Measurements from ENCODE around the gene ZNF536. TPM values are rescaled to one million over a fixed set of nuclear protein-coding genes. Genes with fewer than 3 reads are reported as not detected.
"Not testable (repeated sequence)": the region's sequence is repeated elsewhere in the genome, so short reads cannot be mapped to it uniquely, and the experiment has no call there.

The ZNF536 gene
- total RNA-seq, 2 experiments from 2014 or later = not detected

DNA sequence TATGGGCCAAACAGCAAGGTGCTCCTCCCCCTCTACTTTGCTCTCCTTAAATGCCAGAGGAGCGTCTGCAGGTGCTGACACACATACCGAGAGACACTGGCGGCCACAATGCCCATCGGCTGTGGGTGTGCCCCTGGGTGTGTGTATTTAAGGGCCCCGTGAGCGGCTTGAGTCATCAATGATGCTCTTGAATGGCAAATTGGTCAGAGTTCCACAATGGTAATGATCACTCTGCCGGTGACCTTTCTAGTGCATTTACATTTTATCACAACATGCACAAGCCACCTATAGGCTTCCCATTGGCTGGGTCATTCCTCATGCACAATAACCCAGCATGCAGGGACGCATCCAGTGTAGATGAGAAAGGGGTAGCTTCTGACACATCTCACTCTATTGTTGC is 124.8 kb downstream of the ZNF536 start:
- no peaks in the 10 kb centered on the region for H3K9me3 Mint-ChIP-seq
- H3K27ac Mint-ChIP-seq = no peak overlapping the region
- no peak for DNase-seq
- no peaks in the 10 kb centered on the region for H3K36me3 Mint-ChIP-seq (ENCODE audit: low read depth)
- no peaks in the 10 kb centered on the region for H3K4me1 Mint-ChIP-seq
- ChIA-PET CTCF (no interaction called here), POLR2A (no interaction called here)
- H3K4me3 Mint-ChIP-seq = no peak overlapping the region
- no peaks in the 10 kb centered on the region for H3K27me3 Mint-ChIP-seq

DNA sequence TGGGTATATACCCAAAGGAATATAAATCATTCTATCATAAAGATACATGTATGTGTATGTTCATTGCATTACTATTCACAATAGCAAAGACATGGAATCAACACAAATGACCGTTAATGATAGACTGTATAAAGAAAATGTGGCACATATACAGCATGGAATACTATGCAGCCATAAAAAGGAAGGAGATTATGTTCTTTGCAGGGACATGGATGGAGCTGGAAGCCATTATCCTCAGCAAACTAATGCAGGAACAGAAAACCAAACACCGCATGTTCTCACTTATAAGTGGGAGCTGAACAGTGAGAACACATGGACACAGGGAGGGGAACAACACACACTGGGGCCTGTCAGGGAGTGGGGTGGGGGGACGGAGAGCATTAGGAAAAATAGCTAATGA is 125.9 kb downstream of the ZNF536 start:
- H3K4me3 Mint-ChIP-seq; H3K27ac Mint-ChIP-seq; H3K36me3 Mint-ChIP-seq (ENCODE audit: low read depth); H3K27me3 Mint-ChIP-seq; POLR2A ChIA-PET; H3K9me3 Mint-ChIP-seq; DNase-seq; H3K4me1 Mint-ChIP-seq: not testable (repeated sequence)
- CTCF ChIA-PET = interaction anchor here (0.6 kb wide), 1 partner anchor 696 kb away, joined by 3 read pairs; no protein-coding TSS in a partner anchor

DNA sequence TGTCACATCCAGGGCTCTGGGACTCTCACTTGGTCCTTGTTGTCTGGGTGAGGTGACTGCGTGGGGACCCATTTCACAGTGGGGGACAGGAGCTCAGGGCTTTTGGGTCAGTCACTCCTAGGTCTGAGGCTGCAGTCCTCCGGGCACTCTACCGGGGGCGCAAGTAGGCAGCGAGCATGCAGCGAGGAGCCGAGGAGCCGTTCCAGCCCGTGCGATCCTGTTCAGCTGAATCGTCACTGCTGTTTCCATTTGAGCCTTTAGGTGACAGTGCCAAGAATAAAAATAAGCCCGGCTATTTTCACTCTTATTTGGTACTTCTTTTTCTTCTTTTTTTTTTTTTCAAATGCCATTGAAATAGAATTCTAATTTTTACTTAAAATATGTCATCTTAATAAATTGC is 126.5 kb downstream of the ZNF536 start:
- no peak for DNase-seq

DNA sequence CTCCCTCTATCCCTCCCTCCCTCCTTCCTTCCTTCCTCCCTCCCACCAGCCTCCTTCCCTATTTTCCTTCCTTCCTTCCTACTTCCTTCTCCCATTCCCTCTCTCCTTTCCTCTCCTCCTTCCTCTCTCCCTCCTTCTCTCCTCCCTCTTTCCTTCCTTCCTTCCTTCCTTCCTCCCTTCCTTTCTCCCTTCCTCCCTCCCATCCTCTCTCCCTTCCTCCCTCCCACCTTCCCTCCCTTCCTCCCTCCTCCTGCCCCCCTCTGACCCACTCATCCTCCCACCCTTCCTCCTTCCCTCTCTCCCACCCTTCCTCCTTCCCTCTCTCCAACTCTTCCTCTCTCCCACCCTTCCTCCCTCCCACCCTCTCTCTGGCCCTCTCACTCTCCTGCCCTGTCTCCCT is 132.1 kb downstream of the ZNF536 start:
- no peak for DNase-seq
- H3K36me3 Mint-ChIP-seq (ENCODE audit: low read depth) = no peaks in the 10 kb centered on the region
- H3K27me3 Mint-ChIP-seq = no peaks in the 10 kb centered on the region
- ChIA-PET POLR2A (no interaction called here), CTCF (no interaction called here)
- H3K4me3 Mint-ChIP-seq = no peak overlapping the region
- no peaks in the 10 kb centered on the region for H3K9me3 Mint-ChIP-seq
- H3K4me1 Mint-ChIP-seq = no peaks in the 10 kb centered on the region
- H3K27ac Mint-ChIP-seq = no peak overlapping the region

More for the DNA sequence above, 126.5 kb downstream of the ZNF536 start:
- Mint-ChIP-seq H3K36me3 (ENCODE audit: low read depth) (no peaks in the 10 kb centered on the region), H3K27ac (no peak overlapping the region), H3K4me3 (no peak overlapping the region), H3K27me3 (no peaks in the 10 kb centered on the region), H3K4me1 (no peaks in the 10 kb centered on the region), H3K9me3 (no peaks in the 10 kb centered on the region)
- POLR2A ChIA-PET = no interaction called here
- CTCF ChIA-PET = no interaction called here

DNA sequence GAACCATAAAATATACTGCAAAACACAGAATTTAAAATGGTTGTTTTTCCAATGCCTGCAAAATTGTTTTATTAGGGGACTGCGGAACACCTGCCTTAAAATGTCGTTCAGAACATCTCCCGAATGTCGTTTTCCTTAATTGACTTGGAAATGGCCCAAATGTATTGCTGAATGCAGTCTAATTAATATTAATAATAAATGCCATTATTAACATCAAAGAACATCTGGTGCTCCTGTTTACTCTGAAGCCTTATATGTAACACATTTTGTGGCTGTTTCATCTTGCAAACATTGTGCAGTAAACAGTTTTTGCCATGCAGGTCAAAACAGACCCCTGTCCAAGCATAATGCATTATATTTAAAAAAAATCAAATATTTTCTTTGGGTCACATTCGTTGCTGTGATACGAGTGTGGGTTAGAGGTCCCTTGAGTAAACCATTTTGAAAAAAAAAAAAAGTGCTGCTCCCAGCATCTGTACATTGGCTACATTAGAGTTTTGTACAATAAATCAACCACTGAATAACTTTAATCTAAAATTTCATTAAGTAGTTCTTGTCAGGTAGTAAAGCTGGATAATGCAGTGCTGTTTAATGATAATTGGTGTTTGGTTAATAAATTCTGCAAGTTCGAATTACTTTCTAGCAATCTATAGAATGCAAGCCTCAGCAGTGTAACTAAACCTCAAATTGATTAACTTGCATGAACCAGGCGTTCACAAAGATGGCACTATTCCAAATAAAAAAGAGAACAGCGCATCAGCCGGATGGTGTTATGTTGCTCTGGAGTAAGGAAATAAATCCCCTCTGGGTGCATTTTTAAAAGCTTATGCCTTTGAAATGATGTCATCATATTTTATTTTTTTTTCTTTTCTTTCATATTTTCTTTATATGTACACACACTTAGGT is 140.2 kb downstream of the ZNF536 start:
- no peak overlapping the region for H3K27ac Mint-ChIP-seq
- no peak for DNase-seq
- no peaks in the 10 kb centered on the region for H3K9me3 Mint-ChIP-seq
- H3K27me3 Mint-ChIP-seq = no peaks in the 10 kb centered on the region
- ChIA-PET CTCF (interaction anchor here (0.6 kb wide), 2 partner anchors 105 to 295 kb away, joined by 3 to 5 read pairs; no protein-coding TSS in a partner anchor), POLR2A (no interaction called here)
- H3K36me3 Mint-ChIP-seq (ENCODE audit: low read depth) = no peaks in the 10 kb centered on the region
- no peaks in the 10 kb centered on the region for H3K4me1 Mint-ChIP-seq
- H3K4me3 Mint-ChIP-seq = no peak overlapping the region

DNA sequence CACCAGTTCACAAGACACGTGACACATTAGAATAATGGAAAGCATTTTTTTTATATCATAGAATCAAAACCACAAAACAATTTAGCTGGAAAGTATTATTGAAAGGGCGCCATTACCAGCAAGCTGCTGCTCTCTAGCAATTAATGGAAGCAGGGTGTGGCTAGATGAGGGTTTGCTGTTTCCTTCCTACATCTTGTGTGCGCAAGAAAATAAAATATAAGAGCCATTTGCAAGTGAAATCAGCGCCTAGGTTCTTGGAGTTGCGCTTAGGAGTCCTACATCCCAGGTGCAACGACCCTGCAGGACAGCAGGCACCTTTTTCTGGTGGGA is 140.9 kb downstream of the ZNF536 start:
- ChIA-PET POLR2A (no interaction called here), CTCF (interaction anchor here (0.6 kb wide), 1 partner anchor 296 kb away, joined by 5 read pairs; no protein-coding TSS in a partner anchor)
- no peaks in the 10 kb centered on the region for H3K27me3 Mint-ChIP-seq

DNA sequence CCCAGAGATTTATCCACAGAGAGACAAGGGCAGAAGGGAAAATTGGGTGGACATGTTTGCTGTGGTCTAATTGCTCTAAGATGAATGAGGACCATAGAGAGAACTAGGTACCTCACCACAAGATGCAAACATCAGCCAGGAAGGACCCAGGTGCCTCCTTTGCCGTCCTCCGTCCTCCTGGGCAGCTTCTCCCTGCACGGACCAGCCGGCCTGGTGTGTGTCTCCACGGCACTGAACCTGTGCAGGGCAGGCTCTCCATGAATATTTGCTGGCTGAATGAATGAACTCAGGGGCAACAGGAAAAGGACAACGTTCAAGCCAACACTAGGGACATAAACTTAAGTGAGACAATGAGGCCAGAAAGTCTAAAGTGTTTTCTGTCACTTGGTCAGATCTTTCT is 143.9 kb downstream of the ZNF536 start:
- Mint-ChIP-seq H3K4me1 (no peaks in the 10 kb centered on the region), H3K4me3 (no peak overlapping the region), H3K27ac (no peak overlapping the region), H3K36me3 (ENCODE audit: low read depth) (no peaks in the 10 kb centered on the region), H3K9me3 (no peaks in the 10 kb centered on the region), H3K27me3 (no peaks in the 10 kb centered on the region)
- ChIA-PET POLR2A (no interaction called here), CTCF (no interaction called here)
- no peak for DNase-seq

More for the DNA sequence above, 140.9 kb downstream of the ZNF536 start:
- Mint-ChIP-seq H3K9me3 (no peaks in the 10 kb centered on the region), H3K36me3 (ENCODE audit: low read depth) (no peaks in the 10 kb centered on the region), H3K4me3 (no peak overlapping the region), H3K27ac (no peak overlapping the region), H3K4me1 (no peaks in the 10 kb centered on the region)
- DNase-seq = no peak

DNA sequence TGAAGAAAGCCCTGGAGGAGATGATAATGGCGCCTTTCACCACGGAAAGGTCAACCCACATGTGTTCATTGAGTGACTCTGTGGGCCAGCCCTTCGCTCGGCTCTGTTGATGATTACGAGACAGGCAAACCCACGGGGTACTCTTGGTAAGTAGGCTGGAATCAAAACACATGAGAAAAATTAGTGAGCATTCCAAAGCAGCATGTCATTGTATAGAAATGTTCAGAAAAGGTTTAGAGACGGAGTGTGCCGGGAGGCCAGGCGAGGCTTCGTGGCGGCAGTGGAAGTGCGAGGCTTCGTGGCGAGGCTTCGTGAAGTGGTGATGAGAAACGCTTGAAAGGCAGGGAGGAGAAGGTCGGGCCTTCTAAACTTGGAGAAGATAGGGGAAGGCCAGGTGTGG is 144.3 kb downstream of the ZNF536 start:
- no peak overlapping the region for H3K4me3 Mint-ChIP-seq
- H3K9me3 Mint-ChIP-seq = no peaks in the 10 kb centered on the region
- H3K27me3 Mint-ChIP-seq = no peaks in the 10 kb centered on the region
- no peak overlapping the region for H3K27ac Mint-ChIP-seq
- ChIA-PET POLR2A (no interaction called here), CTCF (no interaction called here)
- no peak for DNase-seq
- H3K36me3 Mint-ChIP-seq (ENCODE audit: low read depth) = no peaks in the 10 kb centered on the region
- no peaks in the 10 kb centered on the region for H3K4me1 Mint-ChIP-seq

DNA sequence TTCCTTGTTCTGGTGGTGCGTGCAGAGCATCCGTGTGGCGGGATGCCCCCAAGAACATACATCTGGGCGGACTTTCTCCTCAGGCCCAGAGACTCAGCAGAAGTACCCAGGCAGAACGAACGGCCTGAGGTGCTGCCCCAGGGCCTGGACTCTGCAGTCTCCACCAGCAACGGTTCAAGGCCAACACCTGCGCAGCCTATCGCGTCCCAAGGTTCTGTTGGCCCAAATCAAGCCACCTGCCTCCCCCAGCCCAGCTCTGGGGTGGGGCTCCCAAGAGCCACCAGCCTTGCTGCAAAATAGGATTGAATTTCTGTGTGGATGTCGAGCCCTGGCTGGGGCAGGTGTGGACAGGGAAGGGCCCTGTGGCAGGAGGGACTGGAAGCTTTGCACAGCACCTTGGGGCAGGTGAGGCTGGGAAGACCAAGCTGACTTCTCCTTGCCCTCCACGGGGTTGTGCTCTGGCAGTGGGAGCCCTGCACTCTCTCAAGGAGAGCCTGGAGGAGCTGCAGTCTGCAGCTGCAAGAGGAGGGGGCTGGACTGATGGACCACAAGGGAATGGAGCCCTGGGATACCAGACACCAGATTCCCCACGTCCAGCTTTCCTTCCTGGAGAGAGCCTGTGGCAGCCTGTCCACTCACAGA is 146.9 kb downstream of the ZNF536 start:
- no peaks in the 10 kb centered on the region for H3K4me1 Mint-ChIP-seq
- no peak overlapping the region for H3K4me3 Mint-ChIP-seq
- H3K27me3 Mint-ChIP-seq = no peaks in the 10 kb centered on the region
- no peak for DNase-seq
- no peak overlapping the region for H3K27ac Mint-ChIP-seq
- ChIA-PET POLR2A (no interaction called here), CTCF (no interaction called here)
- no peaks in the 10 kb centered on the region for H3K36me3 Mint-ChIP-seq (ENCODE audit: low read depth)
- H3K9me3 Mint-ChIP-seq = no peaks in the 10 kb centered on the region

DNA sequence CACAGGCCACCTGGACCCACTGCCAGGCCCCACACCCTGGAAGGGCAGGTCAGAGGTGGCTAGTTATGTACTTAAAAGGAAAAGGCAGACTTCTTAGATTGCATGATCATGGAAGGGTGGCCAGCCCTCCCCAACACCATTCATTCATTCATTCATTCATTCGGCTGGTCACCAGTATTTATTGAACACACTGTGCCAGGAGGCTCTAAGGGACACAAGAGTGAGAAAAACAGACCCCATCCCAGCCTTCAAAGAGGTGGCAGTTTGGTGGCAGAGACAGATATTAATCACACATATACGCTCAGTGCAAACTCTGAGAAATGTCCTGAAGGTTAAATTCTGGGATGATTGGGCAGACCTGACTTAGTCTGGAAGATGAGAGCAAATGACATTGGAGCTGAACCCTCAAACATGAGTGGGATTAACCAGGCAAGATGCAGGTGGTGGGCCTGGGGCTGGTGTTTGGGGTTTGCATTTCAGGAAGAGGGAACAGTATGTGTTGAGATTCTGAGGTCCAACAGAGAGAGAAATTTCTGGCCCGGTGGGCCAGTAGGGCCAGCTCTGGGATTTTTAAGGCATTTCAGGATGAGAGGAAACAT is 147.5 kb downstream of the ZNF536 start:
- Mint-ChIP-seq H3K4me3 (no peak overlapping the region), H3K9me3 (no peaks in the 10 kb centered on the region)
- POLR2A ChIA-PET = no interaction called here

DNA sequence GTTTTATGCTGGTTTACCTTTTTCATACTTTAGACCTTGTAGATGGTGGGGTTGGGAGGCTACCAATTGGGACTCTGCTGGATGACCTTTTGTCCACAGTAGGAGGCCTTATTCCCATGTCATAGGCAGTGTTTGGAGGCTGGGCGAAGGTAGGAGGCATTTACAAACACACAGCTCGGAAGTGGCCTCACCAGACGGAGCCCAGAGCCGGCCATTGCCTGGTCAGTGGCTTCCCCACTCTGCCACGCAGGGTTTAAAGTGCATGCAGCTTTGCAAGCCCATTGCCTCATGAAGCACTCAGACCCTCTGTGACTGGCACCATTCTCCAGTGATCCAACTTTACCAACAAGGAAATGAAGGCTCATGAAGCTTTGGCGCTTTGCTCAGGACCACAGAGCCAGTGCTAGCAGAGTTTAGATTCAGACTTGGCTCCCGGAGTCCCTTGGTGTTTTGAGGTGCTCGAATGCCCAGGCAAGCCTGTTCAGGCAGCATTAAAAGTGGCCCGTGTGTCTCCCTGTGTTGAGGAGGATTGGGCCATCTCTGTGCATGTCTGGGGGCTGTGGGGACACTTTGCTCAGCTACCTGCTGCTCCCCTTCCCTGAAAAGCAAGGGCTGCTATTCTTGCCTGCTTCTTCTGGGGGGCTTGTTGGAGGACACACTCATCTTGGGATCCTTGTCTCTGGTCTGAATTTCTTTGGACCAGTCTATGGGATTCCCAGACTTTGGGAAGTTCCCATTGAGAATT is 148.7 kb downstream of the ZNF536 start:
- no peak for DNase-seq
- H3K27ac Mint-ChIP-seq = no peak overlapping the region
- H3K9me3 Mint-ChIP-seq = no peaks in the 10 kb centered on the region
- POLR2A ChIA-PET = no interaction called here
- CTCF ChIA-PET = interaction anchor here (0.6 kb wide), 1 partner anchor 11 kb away, joined by 3 read pairs; no protein-coding TSS in a partner anchor
- H3K4me1 Mint-ChIP-seq = no peaks in the 10 kb centered on the region
- no peaks in the 10 kb centered on the region for H3K36me3 Mint-ChIP-seq (ENCODE audit: low read depth)
- H3K4me3 Mint-ChIP-seq = no peak overlapping the region
- no peaks in the 10 kb centered on the region for H3K27me3 Mint-ChIP-seq

More for the DNA sequence above, 147.5 kb downstream of the ZNF536 start:
- H3K4me1 Mint-ChIP-seq = no peaks in the 10 kb centered on the region
- no peak for DNase-seq
- H3K27me3 Mint-ChIP-seq = no peaks in the 10 kb centered on the region
- H3K27ac Mint-ChIP-seq = no peak overlapping the region
- H3K36me3 Mint-ChIP-seq (ENCODE audit: low read depth) = no peaks in the 10 kb centered on the region
- CTCF ChIA-PET = no interaction called here

DNA sequence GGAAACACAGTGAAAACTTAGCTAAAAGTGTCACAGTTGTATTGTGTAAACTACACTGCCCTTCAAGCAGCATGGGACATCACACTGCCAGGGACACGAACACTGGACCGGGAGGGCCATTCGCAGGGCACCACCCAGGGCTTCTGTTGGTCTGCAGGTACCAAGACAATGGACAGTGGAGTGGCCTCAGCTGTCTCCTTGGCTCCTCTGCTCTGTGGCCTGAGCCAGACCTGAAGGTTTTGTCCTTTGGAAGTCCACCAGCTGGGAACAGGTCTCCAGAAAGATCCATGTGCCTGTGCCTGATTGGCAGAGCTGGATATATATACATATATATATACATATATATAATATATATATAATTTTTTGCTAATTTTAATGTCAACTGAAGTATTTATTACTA is 149.8 kb downstream of the ZNF536 start:
- H3K4me3 Mint-ChIP-seq = no peak overlapping the region

DNA sequence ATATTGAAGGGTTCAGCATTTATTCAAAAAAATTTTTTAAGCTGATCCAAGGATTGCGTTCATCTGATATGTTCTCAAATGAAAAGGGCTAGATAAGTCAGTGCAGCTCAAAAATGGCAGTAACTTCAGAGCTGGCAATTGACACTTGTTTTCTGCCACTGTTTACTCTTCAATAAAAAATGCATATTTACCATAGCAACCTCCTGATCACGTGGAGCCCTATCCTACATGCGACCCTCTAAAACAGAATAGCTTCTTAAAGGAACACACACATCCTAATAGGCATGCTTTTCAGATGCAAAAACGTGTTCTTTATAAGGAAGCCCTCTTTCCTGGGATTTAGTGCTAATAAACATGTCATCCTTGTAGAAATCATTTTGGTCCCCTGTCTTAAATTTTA is 150.2 kb downstream of the ZNF536 start:
- Mint-ChIP-seq H3K4me3 (no peak overlapping the region), H3K27ac (no peak overlapping the region), H3K4me1 (no peaks in the 10 kb centered on the region), H3K27me3 (no peaks in the 10 kb centered on the region), H3K36me3 (ENCODE audit: low read depth) (no peaks in the 10 kb centered on the region), H3K9me3 (no peaks in the 10 kb centered on the region)
- ChIA-PET CTCF (no interaction called here), POLR2A (no interaction called here)
- no peak for DNase-seq

More for the DNA sequence above, 149.8 kb downstream of the ZNF536 start:
- Mint-ChIP-seq H3K27me3 (no peaks in the 10 kb centered on the region), H3K4me1 (no peaks in the 10 kb centered on the region), H3K27ac (no peak overlapping the region), H3K36me3 (ENCODE audit: low read depth) (no peaks in the 10 kb centered on the region), H3K9me3 (no peaks in the 10 kb centered on the region)
- POLR2A ChIA-PET = no interaction called here
- no peak for DNase-seq
- CTCF ChIA-PET = interaction anchor here (0.6 kb wide), 1 partner anchor 10 kb away, joined by 3 read pairs; no protein-coding TSS in a partner anchor
